Activated CD4-positive, alpha-beta T cell treated with anti-CD3 and anti-CD28 coated beads, Interleukin-2, amount 10 ng/mL, durations not matched to agents 24 days and 14 days (primary cell): Measurements from ENCODE around the gene GPR75. TPM values are rescaled to one million over a fixed set of nuclear protein-coding genes. Genes with fewer than 3 reads are reported as not detected.
"Not testable (repeated sequence)": the region's sequence is repeated elsewhere in the genome, so short reads cannot be mapped to it uniquely, and the experiment has no call there.

ENCODE experiments used
- DNase-seq: peaks from one replicate; pipeline ENCODE4 v3.0.0; 2022
- H3K27ac Mint-ChIP-seq: one replicate; pipeline ENCODE4 v1.8.0; 2022; ENCODE audit warnings: mild to moderate bottlenecking, mixed read lengths
- H3K27me3 Mint-ChIP-seq: one replicate; pipeline ENCODE4 v1.8.0; 2022; ENCODE audit warnings: mixed read lengths
- H3K36me3 Mint-ChIP-seq: one replicate; pipeline ENCODE4 v1.8.0; 2022; ENCODE audit warnings: low read depth, mild to moderate bottlenecking, mixed read lengths
- H3K4me1 Mint-ChIP-seq: one replicate; pipeline ENCODE4 v1.8.0; 2021; ENCODE audit warnings: mixed read lengths
- H3K4me3 Mint-ChIP-seq: one replicate; pipeline ENCODE4 v1.8.0; 2022; ENCODE audit warnings: mild to moderate bottlenecking, moderate library complexity, mixed read lengths
- H3K9me3 Mint-ChIP-seq: one replicate; pipeline ENCODE4 v1.8.0; 2021; ENCODE audit warnings: mixed read lengths
- intact Hi-C: fragments of 100-400 bp; cut with micrococcal nuclease; formaldehyde crosslinking; loops from one replicate; pipeline ENCODE4 v1.15.1; 2023
- total RNA-seq: library from RNA; stranded (reverse); gene quantifications from 2 replicates; pipeline ENCODE4 v1.2.3, GENCODE V29; 2022

Gene GPR75
- total RNA-seq, 1 donor from 2014 or later = 3.1 TPM

- Mint-ChIP-seq H3K27me3 (no peaks in the 10 kb centered on the region), H3K27ac (no peak overlapping the region), H3K9me3 (no peaks in the 10 kb centered on the region), H3K4me1 (no peaks in the 10 kb centered on the region), H3K36me3 (peaks cover 26% of the 10 kb centered on the region), H3K4me3 (no peak overlapping the region)
- intact Hi-C loops = no loop called here
- no peak for DNase-seq
Measured at GRCh38 chr2:53874401-53874950, 14.7 kb upstream of the GPR75 start.

DNA sequence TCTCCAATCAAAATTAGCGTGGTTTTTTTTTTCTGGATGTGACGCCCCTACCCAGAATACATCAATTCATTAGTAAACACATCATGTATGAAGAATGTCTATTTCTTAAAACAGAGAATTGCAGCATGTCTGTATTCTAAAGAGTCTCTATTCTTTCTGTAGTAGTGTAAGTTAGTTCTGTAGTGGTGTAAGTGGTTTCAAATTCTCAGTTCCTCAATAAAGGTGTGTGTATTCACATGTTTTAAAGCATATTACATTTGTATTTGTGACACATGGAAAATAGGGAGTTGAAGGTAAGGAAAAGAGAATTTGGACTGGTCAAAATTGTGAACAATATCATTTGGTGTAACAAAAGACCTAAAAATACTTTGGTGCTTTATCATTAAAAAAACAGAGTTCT lies 8.0 kb upstream of the GPR75 start:
- H3K36me3 Mint-ChIP-seq = peaks cover 32% of the 10 kb centered on the region
- H3K9me3 Mint-ChIP-seq = no peaks in the 10 kb centered on the region
- H3K4me3 Mint-ChIP-seq = no peak overlapping the region
- no peak for DNase-seq
- no peaks in the 10 kb centered on the region for H3K4me1 Mint-ChIP-seq
- H3K27me3 Mint-ChIP-seq = no peaks in the 10 kb centered on the region
- H3K27ac Mint-ChIP-seq = no peak overlapping the region
- intact Hi-C loops = no loop called here

GRCh38 chr2:53867169-53867568 lies 7.4 kb upstream of the GPR75 start:
- intact Hi-C loops = no loop called here

DNA sequence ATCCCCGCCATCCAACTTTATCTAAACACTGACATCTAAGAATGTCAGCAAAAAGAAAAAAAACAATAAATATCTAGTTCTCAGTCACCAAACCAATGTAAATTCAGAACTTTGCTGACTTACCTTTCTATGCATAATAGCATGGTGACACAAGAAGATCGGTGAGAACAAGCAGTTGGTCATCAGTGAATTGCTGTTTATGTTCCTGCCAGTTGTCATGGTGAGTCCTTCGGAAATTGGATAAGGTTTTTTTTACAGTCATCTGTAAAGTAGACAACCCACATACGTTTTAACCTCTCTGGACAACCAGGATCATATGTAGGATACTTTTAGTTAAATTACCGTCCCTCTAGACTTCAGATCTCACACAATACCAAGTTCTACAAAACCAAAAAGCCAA lies 6.2 kb upstream of the GPR75 start:
- no peak overlapping the region for H3K27ac Mint-ChIP-seq
- H3K4me3 Mint-ChIP-seq = no peak overlapping the region
- H3K9me3 Mint-ChIP-seq = no peaks in the 10 kb centered on the region
- DNase-seq = no peak
- H3K36me3 Mint-ChIP-seq = peaks cover 33% of the 10 kb centered on the region
- no peaks in the 10 kb centered on the region for H3K4me1 Mint-ChIP-seq
- intact Hi-C loops = no loop called here
- no peaks in the 10 kb centered on the region for H3K27me3 Mint-ChIP-seq

More at GRCh38 chr2:53867169-53867568, 7.4 kb upstream of the GPR75 start:
- Mint-ChIP-seq H3K36me3 (peaks cover 33% of the 10 kb centered on the region), H3K4me1 (no peaks in the 10 kb centered on the region), H3K27ac (no peak overlapping the region), H3K4me3 (no peak overlapping the region), H3K27me3 (no peaks in the 10 kb centered on the region), H3K9me3 (no peaks in the 10 kb centered on the region)
- DNase-seq = no peak

- Mint-ChIP-seq H3K27me3 (no peaks in the 10 kb centered on the region), H3K36me3 (peaks cover 36% of the 10 kb centered on the region), H3K4me1 (no peaks in the 10 kb centered on the region), H3K4me3 (no peak overlapping the region), H3K27ac (no peak overlapping the region), H3K9me3 (no peaks in the 10 kb centered on the region)
- intact Hi-C loops = no loop called here
- no peak for DNase-seq
Measured at GRCh38 chr2:53865264-53865663, 5.5 kb upstream of the GPR75 start.

DNA sequence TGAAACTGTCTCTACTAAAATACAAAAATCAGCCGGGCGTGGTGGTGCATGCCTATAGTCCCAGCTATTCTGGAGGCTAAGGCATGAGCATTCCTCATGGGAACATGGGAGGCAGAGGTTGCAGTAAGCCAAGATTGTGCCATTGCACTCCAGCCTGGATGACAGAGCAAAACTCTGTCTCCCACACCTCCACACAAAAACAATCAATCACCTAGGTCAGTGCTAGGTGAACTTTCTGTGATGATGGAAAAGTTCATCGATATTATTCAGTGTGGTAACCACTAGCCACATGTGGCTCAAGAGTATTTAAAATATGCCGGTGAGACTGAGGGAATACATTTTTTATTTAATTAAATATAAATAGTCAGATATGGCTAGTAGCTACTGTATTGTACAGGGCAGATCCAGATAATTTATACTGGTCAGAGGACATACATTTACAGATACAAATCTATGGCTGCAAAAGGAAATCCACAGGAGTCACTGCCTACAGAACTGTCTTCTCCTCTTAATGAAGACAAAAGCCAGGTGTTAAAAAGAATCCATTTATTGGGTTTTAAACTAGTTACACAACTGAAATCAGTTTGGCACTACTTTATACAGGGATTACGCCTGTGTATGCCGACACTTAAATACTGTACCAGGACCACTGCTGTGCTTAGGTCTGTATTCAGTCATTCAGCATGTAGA lies 3.9 kb upstream of the GPR75 start:
- peaks cover 34% of the 10 kb centered on the region for H3K36me3 Mint-ChIP-seq
- intact Hi-C loops = no loop called here
- H3K4me1 Mint-ChIP-seq = no peaks in the 10 kb centered on the region
- no peak for DNase-seq
- H3K27ac Mint-ChIP-seq = no peak overlapping the region
- H3K9me3 Mint-ChIP-seq = no peaks in the 10 kb centered on the region
- no peaks in the 10 kb centered on the region for H3K27me3 Mint-ChIP-seq
- no peak overlapping the region for H3K4me3 Mint-ChIP-seq

DNA sequence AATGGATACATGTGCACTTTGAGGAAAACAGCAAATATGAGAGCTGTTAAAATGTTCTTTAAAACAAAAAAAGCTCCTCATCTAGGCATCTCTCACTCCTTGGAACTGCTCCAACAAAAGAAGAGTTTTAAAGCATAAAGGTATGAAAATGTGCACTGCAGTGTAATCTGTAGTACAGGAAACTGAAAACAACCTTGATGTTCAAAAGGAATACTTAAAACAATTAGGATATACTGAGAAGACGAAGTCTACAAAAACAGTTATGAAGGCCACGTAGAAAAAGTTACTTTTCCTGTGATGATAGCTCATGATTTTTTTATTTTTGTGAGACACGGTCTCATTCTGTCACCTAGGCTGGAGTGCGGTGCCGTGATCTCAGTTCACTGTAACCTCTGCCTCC lies 2.1 kb upstream of the GPR75 start:
- no peak overlapping the region for H3K4me3 Mint-ChIP-seq
- no peak overlapping the region for H3K27ac Mint-ChIP-seq
- intact Hi-C loops = no loop called here
- no peaks in the 10 kb centered on the region for H3K27me3 Mint-ChIP-seq
- H3K36me3 Mint-ChIP-seq = peaks cover 28% of the 10 kb centered on the region
- DNase-seq = no peak
- H3K4me1 Mint-ChIP-seq = no peaks in the 10 kb centered on the region
- H3K9me3 Mint-ChIP-seq = no peaks in the 10 kb centered on the region

- Mint-ChIP-seq H3K27ac (no peak overlapping the region), H3K4me3 (no peak overlapping the region), H3K27me3 (no peaks in the 10 kb centered on the region), H3K4me1 (no peaks in the 10 kb centered on the region), H3K9me3 (no peaks in the 10 kb centered on the region), H3K36me3 (peaks cover 24% of the 10 kb centered on the region)
- no peak for DNase-seq
- intact Hi-C loops = no loop called here
Measured at GRCh38 chr2:53856272-53856671, 3.5 kb downstream of the GPR75 start.

GRCh38 chr2:53854678-53855077 lies 5.1 kb downstream of the GPR75 start:
- Mint-ChIP-seq H3K9me3 (no peaks in the 10 kb centered on the region), H3K36me3 (peaks cover 21% of the 10 kb centered on the region), H3K27me3 (no peaks in the 10 kb centered on the region), H3K4me3 (no peak overlapping the region), H3K4me1 (no peaks in the 10 kb centered on the region), H3K27ac (no peak overlapping the region)
- intact Hi-C loops = no loop called here
- no peak for DNase-seq

DNA sequence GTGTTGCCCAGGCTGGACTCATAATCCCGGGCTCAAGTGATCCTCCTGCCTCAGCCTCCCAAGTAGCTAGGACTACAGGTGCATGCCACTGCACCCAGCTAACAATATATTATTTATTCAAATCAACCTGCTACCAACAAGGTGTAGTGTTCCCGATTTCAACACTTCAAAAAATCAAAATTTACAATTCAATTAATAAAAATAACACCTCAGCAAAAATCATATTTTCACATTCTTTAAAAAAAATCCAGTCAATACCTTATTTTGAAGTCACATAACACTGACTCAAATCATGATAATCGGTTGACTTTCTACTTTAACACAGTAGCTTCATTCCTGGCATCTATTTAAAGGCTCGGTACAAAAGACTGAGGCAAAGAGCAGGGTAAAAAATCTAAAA lies 7.2 kb downstream of the GPR75 start:
- no peaks in the 10 kb centered on the region for H3K4me1 Mint-ChIP-seq
- no peak overlapping the region for H3K4me3 Mint-ChIP-seq
- no peaks in the 10 kb centered on the region for H3K27me3 Mint-ChIP-seq
- no peak for DNase-seq
- intact Hi-C loops = no loop called here
- H3K9me3 Mint-ChIP-seq = no peaks in the 10 kb centered on the region
- H3K27ac Mint-ChIP-seq = no peak overlapping the region
- H3K36me3 Mint-ChIP-seq = peaks cover 18% of the 10 kb centered on the region

DNA sequence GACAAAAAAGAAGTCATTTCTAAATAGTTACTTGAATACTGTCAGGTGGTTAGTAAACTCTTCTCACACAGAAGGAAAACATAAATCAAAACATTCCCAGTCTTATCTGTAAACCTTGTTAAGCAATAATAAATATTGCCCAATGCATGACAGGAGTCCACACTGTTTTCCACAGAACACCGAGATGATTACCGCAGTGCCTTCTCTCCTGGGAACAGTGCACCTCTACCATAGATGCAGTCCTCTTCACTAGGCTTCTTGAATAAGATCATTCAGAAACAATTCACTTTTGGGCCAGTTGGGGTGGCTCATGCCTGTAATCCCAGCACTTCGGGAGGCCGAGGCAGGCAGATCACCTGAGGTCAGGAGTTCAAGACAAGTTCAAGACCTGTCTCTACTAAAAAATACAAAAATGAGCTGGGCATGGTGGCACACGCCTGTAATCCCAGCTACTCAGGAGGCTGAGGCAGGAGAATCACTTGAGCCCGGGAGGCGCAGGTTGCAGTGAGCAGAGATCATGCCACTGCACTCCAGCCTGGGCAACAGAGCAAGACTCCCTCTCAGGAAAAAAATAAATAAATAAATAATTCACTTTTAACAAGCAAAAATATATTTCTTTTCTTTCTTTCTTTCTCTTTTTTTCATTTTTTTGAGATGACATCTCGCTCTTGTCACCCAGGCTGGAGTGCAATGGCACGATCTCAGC lies 8.6 kb downstream of the GPR75 start:
- peaks cover 18% of the 10 kb centered on the region for H3K36me3 Mint-ChIP-seq
- intact Hi-C loops, DNase-seq, H3K9me3 Mint-ChIP-seq, H3K27ac Mint-ChIP-seq, H3K4me1 Mint-ChIP-seq, H3K4me3 Mint-ChIP-seq, H3K27me3 Mint-ChIP-seq: not testable (repeated sequence)

GRCh38 chr2:53848062-53848461 lies 11.7 kb downstream of the GPR75 start:
- Mint-ChIP-seq H3K4me3 (no peak overlapping the region), H3K27ac (no peak overlapping the region), H3K4me1 (no peaks in the 10 kb centered on the region), H3K27me3 (no peaks in the 10 kb centered on the region), H3K36me3 (peaks cover 7% of the 10 kb centered on the region), H3K9me3 (no peaks in the 10 kb centered on the region)
- intact Hi-C loops = no loop called here
- DNase-seq = no peak

DNA sequence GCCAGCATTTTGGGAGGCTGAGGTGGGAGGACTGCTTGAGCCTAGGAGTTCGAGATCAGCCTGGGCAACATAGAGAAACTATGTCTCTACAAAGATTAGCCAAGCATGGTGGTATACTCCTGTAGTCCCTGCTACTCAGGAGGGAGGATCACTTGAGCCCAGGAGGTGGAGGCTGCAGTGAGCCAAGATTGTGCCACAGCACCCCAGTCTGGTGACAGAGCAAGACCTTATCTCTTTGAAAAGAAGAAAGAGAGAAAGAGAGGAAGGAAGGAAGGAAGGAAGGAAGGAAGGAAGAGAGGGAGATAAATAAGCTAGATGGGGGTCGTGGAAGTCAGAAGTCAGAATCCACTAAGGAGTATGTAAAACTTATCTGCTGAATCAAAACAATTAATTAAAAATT lies 16.2 kb downstream of the GPR75 start:
- Mint-ChIP-seq H3K4me3 (no peak overlapping the region), H3K36me3 (peaks cover 2% of the 10 kb centered on the region), H3K4me1 (peaks cover 2% of the 10 kb centered on the region), H3K27me3 (no peaks in the 10 kb centered on the region), H3K27ac (no peak overlapping the region), H3K9me3 (no peaks in the 10 kb centered on the region)
- DNase-seq = no peak
- intact Hi-C loops = no loop called here

- no peaks in the 10 kb centered on the region for H3K36me3 Mint-ChIP-seq
- DNase-seq = no peak
- H3K9me3 Mint-ChIP-seq = no peaks in the 10 kb centered on the region
- intact Hi-C loops = no loop called here
- H3K4me1 Mint-ChIP-seq = peaks cover 2% of the 10 kb centered on the region
- H3K27ac Mint-ChIP-seq = no peak overlapping the region
- H3K27me3 Mint-ChIP-seq = no peaks in the 10 kb centered on the region
- H3K4me3 Mint-ChIP-seq = no peak overlapping the region
Measured at GRCh38 chr2:53842891-53843290, 16.9 kb downstream of the GPR75 start.
